GM18508 (cell line): ENCODE measurements around the gene FAM131A.

Experiments
- ATAC-seq: cut with Tn5 transposase; IDR thresholded peaks from one replicate; pipeline ENCODE4 v1.9.1; 2021; ENCODE audit warnings: moderate number of reproducible peaks; ENCODE audit not compliant: insufficient read depth, unreplicated experiment

Gene FAM131A

DNA sequence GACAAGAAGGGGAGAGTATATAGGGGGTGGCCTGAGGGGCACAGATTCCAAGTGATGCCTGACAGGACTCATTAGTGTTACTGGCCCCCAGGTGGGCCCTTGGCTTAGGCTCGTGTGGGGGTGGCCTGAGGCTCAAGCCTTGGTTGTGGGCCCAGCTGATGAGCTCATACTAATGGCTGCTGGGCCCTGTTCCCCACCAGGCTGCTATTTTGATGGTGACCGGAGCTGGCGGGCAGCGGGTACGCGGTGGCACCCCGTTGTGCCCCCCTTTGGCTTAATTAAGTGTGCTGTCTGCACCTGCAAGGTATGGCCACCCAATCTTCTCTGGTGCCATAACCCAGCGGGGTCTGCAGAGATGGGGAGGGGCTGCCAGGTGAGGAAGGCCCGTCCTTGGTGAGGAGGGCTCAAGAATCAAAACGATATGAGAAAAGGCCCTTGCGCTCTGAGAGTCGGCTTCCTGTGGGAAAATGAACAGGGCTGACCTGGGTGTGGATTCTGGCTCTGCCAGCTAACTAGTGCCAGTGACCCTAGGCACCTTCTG lies 49.8 kb downstream of the FAM131A start:
- ATAC-seq, result no peak

DNA sequence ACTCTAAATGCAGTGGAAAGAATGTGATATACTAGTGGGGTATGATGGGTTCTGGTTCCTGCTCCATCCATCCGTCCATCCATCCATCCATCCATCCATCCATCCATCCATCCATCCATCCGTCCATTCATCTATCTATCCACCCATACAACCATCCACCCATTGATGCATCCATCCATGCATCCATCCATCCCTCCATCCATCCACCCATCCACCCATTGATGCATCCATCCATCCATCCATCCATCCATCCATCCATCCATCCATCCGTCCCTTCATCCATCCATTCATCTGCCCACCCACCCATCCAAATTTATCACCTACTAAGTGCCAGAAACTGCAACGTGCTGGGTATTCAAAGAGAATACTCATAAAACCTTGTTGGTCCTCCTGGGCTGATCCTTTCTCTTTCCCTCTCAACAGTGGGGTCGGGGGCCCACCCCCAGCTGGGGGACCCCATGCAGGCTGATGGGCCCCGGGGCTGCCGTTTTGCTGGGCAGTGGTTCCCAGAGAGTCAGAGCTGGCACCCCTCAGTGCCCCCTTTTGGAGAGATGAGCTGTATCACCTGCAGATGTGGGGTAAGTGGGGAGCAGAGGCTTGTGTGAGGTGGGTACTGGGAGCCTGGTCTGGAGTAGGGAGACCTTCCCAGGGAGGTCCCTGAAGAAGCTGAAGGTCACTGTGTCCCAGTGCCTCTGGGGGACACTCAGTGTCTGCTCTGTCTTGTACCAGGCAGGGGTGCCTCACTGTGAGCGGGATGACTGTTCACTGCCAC lies 51.0 kb downstream of the FAM131A start:
- ATAC-seq, result no peak

DNA sequence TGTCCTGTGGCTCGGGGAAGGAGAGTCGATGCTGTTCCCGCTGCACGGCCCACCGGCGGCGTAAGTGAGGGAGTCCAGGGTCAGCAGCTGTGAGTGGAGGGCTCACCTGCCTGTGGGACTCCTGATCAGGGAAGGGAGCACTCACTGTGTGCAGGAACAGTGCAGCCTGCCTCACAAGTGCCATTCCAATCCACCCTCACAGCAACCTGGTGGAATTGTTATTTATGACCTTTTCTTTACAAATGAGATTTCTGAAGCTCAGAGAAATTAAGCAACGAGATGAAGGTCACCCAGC lies 51.5 kb downstream of the FAM131A start:
- ATAC-seq, result no peak

DNA sequence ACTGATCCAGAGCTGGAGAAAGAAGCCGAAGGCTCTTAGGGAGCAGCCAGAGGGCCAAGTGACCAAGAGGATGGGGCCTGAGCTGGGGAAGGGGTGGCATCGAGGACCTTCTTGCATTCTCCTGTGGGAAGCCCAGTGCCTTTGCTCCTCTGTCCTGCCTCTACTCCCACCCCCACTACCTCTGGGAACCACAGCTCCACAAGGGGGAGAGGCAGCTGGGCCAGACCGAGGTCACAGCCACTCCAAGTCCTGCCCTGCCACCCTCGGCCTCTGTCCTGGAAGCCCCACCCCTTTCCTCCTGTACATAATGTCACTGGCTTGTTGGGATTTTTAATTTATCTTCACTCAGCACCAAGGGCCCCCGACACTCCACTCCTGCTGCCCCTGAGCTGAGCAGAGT lies 52.0 kb downstream of the FAM131A start:
- no peak for ATAC-seq

DNA sequence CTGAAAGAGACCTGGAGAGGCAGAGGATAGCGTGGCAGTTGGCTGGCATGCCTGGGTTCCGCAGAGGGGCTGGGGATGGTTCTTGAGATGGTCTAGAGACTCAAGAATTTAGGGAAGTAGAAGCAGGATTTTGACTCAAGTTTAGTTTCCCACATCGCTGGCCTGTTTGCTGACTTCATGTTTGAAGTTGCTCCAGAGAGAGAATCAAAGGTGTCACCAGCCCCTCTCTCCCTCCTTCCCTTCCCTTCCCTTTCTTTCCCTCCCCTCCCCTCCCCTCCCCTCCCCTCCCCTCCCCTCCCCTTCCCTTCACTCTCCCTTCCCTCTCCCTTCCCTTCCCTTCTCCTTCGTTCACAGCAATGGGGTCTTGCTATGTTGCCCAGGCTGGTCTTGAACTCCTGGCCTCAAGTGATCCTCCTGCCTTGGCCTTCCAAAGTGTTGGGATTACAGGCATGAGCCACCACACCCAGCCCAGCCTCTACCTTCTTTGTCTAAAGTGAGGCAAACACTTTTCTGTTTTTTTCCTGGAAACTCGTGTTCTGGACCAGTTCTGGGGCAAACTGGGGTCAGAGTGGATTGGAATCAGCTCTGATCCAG lies 52.6 kb downstream of the FAM131A start:
- no peak for ATAC-seq

DNA sequence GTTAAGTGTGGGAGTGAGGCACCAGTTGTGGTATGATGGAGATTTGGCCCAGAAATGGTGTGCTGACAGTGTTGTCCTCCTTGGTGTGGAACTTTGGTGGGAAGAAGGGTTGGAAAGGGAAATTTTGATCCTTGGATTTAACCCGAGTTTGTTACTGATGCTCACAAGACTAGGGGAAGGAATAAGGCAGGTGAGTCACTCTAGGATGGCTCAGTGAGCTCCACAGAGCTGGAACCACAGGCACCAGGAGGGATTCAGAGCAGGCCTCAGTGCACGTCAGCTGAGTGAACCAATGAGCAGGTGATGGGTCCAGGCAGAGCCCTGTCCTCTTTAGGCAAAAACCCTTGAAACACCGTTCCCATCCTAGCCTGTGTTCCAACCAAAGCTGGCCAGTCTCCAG lies 53.9 kb downstream of the FAM131A start:
- no peak for ATAC-seq

DNA sequence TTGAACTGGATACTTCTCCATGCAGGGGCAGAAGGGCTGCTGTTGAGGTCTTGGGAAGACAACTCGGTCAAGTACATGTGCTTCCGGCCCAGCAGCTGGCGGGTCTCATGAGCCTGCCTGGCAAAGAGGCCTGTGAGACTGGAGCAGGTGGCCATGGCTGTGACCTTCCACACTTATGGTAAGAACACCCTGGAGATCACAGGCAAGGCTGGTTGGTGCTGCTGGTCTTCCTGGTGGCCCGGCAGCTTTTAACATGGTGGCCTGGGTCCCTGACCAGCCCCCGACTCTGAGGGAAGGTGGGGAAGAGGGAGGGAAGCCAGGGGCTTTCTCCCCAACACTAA lies 57.9 kb downstream of the FAM131A start:
- no peak for ATAC-seq
